Glutamatergic neuron (in vitro differentiated cells): ENCODE measurements around the gene TRIM22. TPM values are rescaled to one million over a fixed set of nuclear protein-coding genes. Genes with fewer than 3 reads are reported as not detected.

Experiments used
- DNase-seq: peaks from one replicate; pipeline ENCODE4 v3.0.0; 2022
- H3K27ac Mint-ChIP-seq: one replicate; pipeline ENCODE4 v1.8.0; 2020; ENCODE audit warnings: mild to moderate bottlenecking, mixed read lengths, inconsistent platforms; ENCODE audit not compliant: unreplicated experiment
- H3K27me3 Mint-ChIP-seq: one replicate; pipeline ENCODE4 v1.8.0; 2020; ENCODE audit warnings: mild to moderate bottlenecking, moderate library complexity, mixed read lengths, inconsistent platforms; ENCODE audit not compliant: unreplicated experiment
- H3K36me3 Mint-ChIP-seq: one replicate; pipeline ENCODE4 v1.8.0; 2020; ENCODE audit warnings: mild to moderate bottlenecking, mixed read lengths, inconsistent platforms; ENCODE audit not compliant: unreplicated experiment
- H3K4me1 Mint-ChIP-seq: one replicate; pipeline ENCODE4 v1.8.0; 2020; ENCODE audit warnings: mild to moderate bottlenecking, low read depth, mixed read lengths, inconsistent platforms; ENCODE audit not compliant: unreplicated experiment
- H3K4me3 Mint-ChIP-seq: one replicate; pipeline ENCODE4 v1.8.0; 2020; ENCODE audit warnings: mild to moderate bottlenecking, mixed read lengths, inconsistent platforms; ENCODE audit not compliant: unreplicated experiment
- H3K9me3 Mint-ChIP-seq: one replicate; pipeline ENCODE4 v1.8.0; 2020; ENCODE audit warnings: mild to moderate bottlenecking, moderate library complexity, mixed read lengths, inconsistent platforms; ENCODE audit not compliant: unreplicated experiment
- total RNA-seq: library from RNA; stranded (reverse); fragmentation: NEBNext Ultra II Directional; extraction: Animal tissue kit (Norgen Biotek cat#: 25700); gene quantifications from one replicate; pipeline ENCODE4 v1.2.1, GENCODE V29; 2021; ENCODE audit not compliant: unreplicated experiment
- TF ChIP-seq, protein P1 (sequence below): fragments of 200-600 bp; sonication (generic); IDR thresholded peaks from one replicate; pipeline ENCODE4 v1.5.0; 2021; ENCODE audit not compliant: partially characterized antibody, unreplicated experiment

Gene TRIM22
- total RNA-seq, 1 donor from 2014 or later = 5.0 TPM

GRCh38 chr11:5691964-5692361 is 2.4 kb downstream of the TRIM22 start:
- H3K4me1 Mint-ChIP-seq = no peaks in the 10 kb centered on the region
- TF ChIP-seq, protein P1, sequence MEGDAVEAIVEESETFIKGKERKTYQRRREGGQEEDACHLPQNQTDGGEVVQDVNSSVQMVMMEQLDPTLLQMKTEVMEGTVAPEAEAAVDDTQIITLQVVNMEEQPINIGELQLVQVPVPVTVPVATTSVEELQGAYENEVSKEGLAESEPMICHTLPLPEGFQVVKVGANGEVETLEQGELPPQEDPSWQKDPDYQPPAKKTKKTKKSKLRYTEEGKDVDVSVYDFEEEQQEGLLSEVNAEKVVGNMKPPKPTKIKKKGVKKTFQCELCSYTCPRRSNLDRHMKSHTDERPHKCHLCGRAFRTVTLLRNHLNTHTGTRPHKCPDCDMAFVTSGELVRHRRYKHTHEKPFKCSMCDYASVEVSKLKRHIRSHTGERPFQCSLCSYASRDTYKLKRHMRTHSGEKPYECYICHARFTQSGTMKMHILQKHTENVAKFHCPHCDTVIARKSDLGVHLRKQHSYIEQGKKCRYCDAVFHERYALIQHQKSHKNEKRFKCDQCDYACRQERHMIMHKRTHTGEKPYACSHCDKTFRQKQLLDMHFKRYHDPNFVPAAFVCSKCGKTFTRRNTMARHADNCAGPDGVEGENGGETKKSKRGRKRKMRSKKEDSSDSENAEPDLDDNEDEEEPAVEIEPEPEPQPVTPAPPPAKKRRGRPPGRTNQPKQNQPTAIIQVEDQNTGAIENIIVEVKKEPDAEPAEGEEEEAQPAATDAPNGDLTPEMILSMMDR = no peak
- H3K27ac Mint-ChIP-seq = no peak overlapping the region
- no peaks in the 10 kb centered on the region for H3K27me3 Mint-ChIP-seq
- H3K4me3 Mint-ChIP-seq = no peak overlapping the region
- H3K36me3 Mint-ChIP-seq = no peaks in the 10 kb centered on the region
- no peak for DNase-seq
- no peaks in the 10 kb centered on the region for H3K9me3 Mint-ChIP-seq

DNA sequence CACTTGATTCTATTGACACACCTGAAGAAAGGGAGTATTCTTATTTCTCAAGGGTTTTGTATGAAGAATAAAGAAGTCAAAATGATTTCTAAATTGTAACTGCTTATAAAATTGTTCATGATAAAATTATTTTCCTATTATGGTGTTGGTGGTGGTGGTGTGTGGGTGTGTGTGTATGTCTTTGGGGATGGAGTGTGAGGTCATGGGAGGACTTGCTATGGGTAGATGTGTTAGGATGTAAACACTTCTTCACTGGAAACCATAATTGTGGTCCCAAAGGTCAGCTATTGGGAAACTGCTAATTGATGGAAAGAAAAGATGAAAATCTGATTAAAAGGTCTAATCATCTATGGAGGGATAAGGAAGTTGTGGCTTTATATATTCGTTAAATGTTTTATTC is 5.1 kb downstream of the TRIM22 start:
- H3K27me3 Mint-ChIP-seq = no peaks in the 10 kb centered on the region
- no peaks in the 10 kb centered on the region for H3K9me3 Mint-ChIP-seq
- no peaks in the 10 kb centered on the region for H3K4me1 Mint-ChIP-seq

GRCh38 chr11:5695580-5695979 is 6.0 kb downstream of the TRIM22 start:
- H3K9me3 Mint-ChIP-seq = no peaks in the 10 kb centered on the region
- H3K36me3 Mint-ChIP-seq = no peaks in the 10 kb centered on the region
- H3K4me1 Mint-ChIP-seq = no peaks in the 10 kb centered on the region

More for the DNA sequence above, 5.1 kb downstream of the TRIM22 start:
- Mint-ChIP-seq H3K27ac (no peak overlapping the region), H3K36me3 (no peaks in the 10 kb centered on the region), H3K4me3 (no peak overlapping the region)
- no peak for DNase-seq
- TF ChIP-seq, protein P1 = no peak

DNA sequence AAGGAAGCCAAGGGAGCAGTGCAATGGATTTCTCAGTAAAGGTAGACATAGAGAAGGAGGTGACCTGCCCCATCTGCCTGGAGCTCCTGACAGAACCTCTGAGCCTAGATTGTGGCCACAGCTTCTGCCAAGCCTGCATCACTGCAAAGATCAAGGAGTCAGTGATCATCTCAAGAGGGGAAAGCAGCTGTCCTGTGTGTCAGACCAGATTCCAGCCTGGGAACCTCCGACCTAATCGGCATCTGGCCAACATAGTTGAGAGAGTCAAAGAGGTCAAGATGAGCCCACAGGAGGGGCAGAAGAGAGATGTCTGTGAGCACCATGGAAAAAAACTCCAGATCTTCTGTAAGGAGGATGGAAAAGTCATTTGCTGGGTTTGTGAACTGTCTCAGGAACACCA is 6.6 kb downstream of the TRIM22 start:
- H3K9me3 Mint-ChIP-seq = no peaks in the 10 kb centered on the region
- TF ChIP-seq, protein P1 = no peak
- no peak overlapping the region for H3K4me3 Mint-ChIP-seq
- H3K4me1 Mint-ChIP-seq = no peaks in the 10 kb centered on the region
- H3K27me3 Mint-ChIP-seq = no peaks in the 10 kb centered on the region
- DNase-seq = no peak
- H3K36me3 Mint-ChIP-seq = no peaks in the 10 kb centered on the region
- H3K27ac Mint-ChIP-seq = no peak overlapping the region

More at GRCh38 chr11:5695580-5695979, 6.0 kb downstream of the TRIM22 start:
- DNase-seq = no peak
- no peak overlapping the region for H3K4me3 Mint-ChIP-seq
- no peak overlapping the region for H3K27ac Mint-ChIP-seq
- no peaks in the 10 kb centered on the region for H3K27me3 Mint-ChIP-seq
- TF ChIP-seq, protein P1 = no peak

- TF ChIP-seq, protein P1 = no peak
- H3K4me1 Mint-ChIP-seq = no peaks in the 10 kb centered on the region
- H3K36me3 Mint-ChIP-seq = no peaks in the 10 kb centered on the region
- H3K4me3 Mint-ChIP-seq = no peak overlapping the region
- no peak overlapping the region for H3K27ac Mint-ChIP-seq
- no peak for DNase-seq
- H3K9me3 Mint-ChIP-seq = no peaks in the 10 kb centered on the region
- no peaks in the 10 kb centered on the region for H3K27me3 Mint-ChIP-seq
These were observed 8.7 kb downstream of the TRIM22 start for GRCh38 chr11:5698281-5698680.
